ENCODE measurements around the gene C5orf47.

C5orf47 gene, protein sequence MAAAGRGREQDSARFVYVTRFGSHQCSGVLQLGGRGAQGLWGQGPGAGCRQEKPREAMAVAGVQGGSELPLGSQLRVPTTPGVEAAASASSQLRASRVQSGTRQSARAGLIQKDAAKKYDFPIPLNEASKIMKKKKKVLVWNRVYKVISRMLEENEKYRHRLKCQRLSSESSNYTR

DNA sequence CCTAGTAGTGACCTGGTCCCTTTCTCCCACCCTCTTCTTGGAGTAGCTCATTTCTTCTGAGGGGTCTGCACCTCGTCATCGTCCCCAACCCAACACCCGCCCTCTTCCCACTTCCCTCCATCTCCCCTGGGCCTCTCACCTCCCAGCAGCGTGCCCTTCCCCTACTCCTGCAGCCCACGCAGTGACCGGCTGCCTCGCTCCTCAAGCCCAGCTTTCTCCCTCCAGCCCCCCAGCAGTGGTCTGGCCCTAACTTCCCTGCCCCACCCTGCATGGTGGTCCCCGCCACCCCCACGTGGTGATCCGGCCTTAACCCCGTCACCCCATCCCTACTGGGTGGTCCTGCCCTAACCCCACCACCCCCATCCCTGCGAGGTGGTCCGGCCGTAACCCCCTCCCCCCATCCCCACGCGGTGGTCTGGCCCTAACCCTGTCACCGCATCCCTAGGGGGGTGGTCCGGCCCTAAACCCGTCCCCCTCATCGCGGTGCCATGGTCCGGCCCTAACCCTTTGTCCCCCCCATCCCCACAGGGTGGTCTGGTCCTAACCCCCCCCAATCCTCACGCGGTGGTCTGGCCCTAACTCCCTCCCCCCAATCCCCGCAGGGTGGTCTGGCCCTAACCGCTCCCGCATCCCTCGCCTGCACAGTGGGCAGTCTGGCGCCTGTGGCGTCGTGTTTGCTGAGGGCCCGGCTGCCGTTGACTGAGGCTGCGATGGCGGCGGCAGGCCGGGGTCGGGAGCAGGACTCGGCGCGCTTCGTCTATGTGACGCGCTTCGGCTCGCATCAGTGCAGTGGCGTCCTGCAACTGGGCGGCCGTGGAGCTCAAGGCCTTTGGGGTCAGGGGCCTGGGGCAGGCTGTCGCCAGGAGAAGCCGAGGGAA, at the start of gene C5orf47:
C5orf47 (plus strand) TSS at position 617 of the 878 bp plus-strand sequence; CDS start at position 711, 94 bp downstream.
- no peak for DNase-seq (ENCODE audit: low read depth in 2 of 2)

DNA sequence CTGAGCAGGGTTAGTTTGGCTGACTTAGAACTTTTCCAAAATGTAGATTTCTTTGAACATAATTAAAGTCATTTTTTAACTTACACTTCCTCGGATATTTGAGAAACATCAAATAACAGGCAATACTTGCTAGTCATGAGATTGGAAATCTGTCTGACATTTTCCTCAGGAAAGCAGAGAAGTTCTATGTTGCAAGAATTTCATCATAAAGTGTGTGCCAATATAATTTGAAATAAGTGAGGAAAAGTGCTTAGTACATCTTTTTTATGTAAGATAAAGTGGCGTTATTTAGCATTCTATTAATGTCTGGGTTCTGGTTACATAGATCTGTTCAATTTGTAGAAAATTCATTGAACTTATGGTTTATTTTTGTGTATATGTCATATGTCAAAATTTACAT, 48.7 kb upstream of the C5orf47 start:
- no peak for DNase-seq (ENCODE audit: low read depth in 2 of 2)

DNA sequence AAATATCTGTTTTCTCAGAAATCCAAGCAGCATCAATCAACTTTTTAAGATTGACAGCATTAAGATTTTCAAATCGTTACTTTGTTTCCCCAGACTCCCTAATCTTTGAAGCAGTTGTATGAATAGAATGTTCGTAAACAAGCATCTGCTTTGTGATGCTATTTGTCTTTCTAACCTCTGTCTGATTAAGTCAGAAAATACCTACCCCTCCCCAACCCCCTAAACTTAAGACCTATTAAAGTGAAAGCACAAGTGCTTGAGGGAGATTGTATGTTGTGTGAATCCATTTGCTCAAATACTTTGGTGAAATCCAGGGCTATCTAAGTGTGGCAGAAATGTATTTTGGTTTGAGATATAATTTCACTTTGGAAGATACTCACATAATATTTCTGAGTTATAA, 47.9 kb upstream of the C5orf47 start:
- DNase-seq (ENCODE audit: low read depth in 2 of 2) = no peak

DNA sequence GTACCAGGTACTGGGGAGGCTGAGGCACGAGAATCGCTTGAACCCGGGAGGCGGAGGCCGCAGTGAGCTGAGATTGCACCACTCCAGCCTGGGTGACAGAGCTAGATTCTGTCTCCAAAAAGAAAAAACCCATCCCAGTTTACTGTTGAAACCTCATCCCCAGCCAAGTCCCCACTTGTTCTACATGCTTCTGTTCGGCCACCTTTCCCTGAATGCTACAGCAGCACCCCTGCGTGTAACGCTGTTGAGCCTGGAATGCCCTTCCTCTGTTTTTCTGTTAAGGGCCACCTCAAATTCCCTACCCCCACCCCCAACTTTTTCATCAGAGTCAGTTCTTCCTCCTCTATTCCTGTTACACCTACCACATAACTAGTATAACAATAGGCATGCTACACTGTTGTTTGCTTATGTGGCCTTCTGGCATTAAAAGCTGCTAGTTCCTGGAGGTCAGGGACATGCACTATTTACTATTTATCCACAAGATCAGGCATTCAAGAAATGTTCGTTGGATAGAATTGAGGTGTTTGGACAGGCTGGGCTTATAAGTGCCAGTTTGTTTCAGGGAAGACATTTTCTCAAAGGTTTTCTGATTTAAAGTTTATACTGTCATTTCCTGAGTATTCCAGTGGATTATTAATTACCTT, 47.1 kb upstream of the C5orf47 start:
- no peak for DNase-seq (ENCODE audit: low read depth in 2 of 2)

DNA sequence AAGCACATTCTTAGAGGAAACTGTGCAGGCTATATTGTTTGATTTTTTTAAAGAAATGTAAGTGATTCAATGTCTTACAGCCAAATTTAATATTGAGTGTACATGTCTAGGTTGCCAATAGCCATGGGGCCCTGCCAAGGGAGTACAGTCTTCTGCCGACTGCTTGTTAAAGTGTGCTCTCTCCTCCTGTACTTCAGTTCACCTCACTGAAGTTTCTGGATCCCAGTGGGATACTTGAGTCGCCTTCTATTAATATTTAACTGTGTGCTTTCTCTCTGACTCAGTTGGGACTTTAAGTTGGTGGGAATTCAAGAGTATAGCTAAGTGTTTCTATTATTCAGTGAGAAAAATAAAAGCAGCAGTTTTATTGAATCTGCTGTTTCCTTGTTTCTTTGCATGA, 44.5 kb upstream of the C5orf47 start:
- no peak for DNase-seq (ENCODE audit: low read depth in 2 of 2)

DNA sequence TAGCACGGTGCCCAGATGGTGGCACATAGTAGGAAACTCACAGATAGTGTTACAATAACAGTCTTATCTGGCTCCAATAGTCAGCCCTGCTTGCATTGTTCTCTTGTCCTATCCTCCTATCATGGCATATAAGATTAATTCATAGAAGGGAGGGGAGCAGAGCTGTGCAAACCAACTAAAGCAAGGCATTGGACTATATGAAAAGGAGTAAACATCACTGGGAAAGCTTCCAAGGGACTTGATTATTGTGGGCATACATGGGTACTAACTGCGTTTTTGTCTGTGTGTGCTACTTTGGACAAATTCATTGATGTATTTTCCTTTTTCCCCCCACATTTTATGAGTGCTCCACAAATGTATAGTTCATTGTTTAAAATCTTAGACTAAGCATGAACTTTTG, 43.8 kb upstream of the C5orf47 start:
- DNase-seq (ENCODE audit: low read depth in 2 of 2) = no peak

DNA sequence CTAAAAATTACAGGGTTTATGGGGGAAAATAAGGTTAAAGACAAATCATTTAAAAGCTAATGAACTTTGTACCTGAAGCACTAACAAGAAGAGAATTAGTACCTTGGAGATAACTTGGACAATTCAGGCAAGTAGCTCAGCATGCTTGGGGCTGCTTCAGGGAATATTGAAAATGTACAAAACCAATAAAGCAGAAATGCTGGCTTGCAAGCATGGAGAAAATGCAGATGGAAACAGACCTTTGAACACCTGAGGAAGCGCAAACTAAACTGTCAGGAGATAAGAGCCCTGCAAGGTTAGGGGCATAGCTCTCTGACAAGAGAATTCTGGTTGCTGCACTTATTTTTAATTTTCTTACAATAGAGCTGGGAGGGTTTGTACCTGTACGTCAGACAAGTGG, 42.6 kb upstream of the C5orf47 start:
- no peak for DNase-seq (ENCODE audit: low read depth in 2 of 2)

DNA sequence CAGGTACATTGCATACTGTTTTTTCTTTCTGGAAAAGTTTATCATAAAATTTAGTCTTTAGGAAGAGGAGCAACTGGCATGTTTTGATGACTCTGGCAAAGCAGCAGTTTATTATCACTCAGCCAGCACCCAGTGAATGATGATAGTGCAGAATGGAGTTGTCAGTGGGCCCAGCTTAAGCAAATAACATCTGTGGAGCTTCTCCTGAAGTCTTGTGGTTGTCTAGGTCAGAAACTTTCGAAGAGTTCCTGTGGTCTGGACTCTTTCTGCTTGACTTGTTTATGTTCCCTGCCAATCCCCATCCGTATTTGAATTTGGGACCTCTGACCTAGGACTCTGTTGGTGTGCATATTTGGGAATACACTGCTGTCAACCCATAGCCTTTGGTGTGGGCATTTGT, 38.1 kb upstream of the C5orf47 start:
- no peak for DNase-seq (ENCODE audit: low read depth in 2 of 2)

DNA sequence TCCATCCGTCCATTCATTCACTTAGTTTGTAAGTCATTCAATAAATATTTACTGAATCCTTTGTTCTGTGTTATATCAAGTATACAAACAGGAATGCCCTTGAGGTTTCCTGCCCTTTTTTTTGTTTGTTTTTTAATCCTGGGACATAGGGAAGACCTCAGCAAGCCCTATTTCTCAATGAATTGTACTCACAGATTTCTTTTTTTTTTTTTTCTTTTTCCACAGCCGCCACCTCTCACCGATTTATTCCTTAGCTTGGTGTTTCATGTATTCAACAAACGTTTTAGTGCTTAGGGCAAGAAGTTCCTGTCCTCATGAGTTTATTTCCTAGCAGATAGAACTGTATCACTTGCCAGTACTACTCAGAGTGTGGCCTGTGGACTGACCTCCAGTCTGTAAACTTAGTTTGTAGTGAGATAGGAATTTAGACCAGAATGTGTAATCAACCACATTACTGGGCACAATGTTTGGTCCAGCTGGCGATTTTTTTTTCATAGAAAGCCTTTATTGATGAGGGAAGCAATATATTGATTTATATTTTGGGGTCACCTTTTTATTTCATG, 35.4 kb upstream of the C5orf47 start:
- no peak for DNase-seq (ENCODE audit: low read depth in 2 of 2)

DNA sequence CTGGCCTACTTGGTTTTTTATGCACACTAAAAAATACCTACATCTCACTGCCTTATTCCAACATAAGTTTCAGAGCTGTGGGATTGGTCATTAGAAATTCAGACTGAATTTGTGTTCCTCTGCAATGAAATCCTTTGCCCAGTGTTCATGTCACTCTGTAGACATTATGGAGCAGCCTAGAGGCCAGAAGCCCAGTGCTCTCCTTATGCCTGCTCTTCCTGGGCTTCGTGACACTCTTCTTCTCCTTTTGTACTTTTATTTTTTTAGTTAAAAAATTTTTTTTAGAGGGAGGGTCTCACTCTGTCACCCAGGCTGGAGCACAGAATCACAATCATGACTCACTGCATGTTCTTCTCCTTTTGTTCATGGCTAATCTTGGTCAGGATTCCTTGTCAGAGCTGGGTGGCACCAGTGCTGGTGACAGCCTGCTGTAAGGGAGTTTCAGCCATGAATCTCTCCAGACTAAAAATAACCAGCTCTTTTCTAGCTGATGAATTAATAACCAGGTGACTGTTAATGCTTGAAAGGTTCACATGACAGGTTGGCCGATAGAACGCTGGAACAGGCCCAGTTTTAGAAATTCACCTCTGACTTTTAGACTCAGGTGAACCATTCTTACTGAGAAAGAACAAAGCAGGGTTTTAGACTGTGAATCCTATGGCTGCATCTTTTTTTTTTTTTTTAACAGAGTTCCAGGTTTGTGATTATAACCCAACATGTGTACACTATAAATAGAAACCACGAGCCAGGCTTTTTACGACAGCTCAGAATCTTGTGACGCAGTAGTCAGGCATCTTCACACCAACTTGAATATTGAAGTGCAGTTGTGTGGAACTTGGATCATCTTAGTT, 34.1 kb upstream of the C5orf47 start:
- no peak for DNase-seq (ENCODE audit: low read depth in 2 of 2)

DNA sequence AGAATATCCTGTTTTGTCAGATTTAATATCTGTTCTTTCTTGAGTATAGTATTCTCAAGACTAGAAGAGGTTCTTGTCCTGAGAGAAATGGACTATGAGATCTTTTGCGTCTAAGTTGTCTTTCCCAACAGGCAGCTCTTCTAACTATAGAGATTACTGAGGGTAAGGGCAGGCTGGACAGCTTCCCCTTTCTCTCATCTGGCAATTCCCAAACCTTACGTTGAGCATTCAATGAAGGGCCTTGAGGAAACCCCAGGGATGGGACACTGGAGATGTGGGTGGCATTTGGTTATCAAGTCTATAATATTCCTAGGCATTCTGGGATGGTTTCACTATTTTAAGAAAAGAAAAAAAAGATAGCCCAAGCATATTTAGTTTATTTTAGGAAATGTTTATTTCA, 28.0 kb upstream of the C5orf47 start:
- DNase-seq (ENCODE audit: low read depth in 2 of 2) = no peak

DNA sequence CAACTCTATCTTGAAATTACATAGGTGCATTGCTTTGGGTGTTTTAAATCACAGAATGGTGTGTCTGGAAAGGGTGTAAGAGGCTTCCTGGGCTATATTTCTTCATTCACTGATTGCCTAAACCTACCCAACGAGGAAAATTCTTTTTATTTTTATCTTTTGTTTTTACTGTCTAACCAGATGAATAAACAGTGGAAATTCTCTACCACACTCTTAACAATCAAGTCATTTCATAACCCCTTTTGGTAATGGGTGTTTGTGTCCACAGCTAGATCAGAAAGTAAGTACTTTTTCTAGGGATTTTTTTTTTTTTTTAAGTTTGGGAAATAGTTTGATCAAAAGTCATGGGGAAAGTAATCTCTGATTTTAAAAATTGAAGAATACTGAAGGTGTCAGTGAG, 27.6 kb upstream of the C5orf47 start:
- DNase-seq (ENCODE audit: low read depth in 2 of 2) = no peak

DNA sequence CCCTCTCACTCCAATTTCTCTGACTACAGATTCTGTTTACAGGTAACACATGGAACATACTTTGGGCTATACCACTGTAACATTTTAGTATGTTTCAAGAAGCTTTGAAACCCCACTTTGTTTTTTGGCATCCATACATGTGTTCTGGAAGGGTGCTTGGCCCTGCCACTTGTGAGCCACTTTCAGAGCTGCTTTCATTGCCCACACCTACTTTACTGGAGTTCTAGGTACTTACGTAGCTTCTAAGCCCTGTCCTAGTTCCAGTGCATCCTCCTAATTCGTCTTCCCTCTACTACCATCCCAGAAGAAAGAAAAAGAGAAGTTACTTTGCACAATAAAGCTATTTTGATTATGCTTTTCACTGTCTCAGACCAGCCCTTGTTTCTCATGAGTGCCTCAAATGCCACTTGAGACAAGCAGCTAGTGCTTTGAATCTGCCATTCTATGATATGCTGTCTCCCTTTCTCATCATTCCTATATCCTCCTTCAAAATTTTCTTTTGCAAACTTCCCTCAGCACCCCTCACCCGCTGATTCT, 26.5 kb upstream of the C5orf47 start:
- DNase-seq (ENCODE audit: low read depth in 2 of 2) = no peak

DNA sequence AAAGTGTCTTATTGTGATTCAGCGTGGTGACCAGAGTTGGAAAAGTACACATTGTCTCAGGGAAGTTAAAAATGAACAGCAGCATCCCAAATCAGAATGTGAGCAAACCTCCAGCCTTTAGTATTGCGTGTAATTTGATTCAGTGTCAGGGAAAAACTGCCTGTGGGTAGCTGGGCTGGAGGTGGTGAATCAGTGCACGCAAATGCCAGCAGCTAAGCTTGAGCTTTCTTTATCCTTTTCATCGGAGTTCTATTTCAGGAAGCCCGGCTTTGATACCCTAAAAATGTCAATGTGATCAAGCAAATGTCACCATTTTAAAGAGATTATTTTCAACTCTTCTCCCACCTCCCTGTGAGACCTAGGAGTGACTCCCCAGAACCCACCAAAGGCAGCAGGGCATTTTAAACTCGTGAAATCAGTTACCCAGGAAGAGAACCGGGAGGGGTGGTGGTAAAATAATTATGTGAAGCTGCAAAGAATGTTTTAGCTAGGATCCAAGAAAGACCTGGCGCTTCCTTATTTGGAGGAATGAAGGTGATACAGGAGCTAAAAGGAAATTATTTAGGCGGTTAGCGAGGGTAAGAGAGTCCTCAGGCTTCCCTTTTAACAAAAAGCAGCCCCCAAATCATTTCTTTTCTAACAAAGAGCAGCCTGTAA, 25.7 kb upstream of the C5orf47 start:
- no peak for DNase-seq (ENCODE audit: low read depth in 2 of 2)

DNA sequence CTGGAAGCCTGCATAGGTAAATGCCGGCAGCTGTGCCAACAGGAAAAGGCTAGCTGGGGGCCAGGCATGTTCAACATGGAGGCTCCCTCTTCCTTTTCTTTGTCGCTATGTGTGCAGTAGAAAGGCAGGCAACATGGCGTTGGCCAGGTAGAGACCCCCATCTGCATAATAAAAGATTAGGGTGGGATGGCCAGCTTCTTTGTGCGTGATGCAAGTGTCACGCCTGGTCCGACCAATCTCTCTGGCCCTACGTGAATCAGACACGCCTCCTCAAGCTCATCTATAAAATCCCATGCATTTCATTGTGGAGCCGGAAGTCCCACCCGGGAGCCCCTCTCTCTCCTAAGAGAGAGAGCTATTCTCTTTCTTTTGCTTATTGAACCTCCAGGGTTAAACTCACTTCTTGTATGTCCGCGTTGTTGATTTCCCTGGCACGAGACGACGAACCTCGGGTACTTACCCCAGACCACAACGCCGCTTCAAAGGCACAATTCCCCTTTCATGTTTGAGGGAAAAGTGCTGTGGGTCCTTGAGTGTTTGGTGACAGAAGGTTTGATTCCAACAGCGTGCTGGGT, 25.0 kb upstream of the C5orf47 start:
- DNase-seq (ENCODE audit: low read depth in 2 of 2) = no peak

DNA sequence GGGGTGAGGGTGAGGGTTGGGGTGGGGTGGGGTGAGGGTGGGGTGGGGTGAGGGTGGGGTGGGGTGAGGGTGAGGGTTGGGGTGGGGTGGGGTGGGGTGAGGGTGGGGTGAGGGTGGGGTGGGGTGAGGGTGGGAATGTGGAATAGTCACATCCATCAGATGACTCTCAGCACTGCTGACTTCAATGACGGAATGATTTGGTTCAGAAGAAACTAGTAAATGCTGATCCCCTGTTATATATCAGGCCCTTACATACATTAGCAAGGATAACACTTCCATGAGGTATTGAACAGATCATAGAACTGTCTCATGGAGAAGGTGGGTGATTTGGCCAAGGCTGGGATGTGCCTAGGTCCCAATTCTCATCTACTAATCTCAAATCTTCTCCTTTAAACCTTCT, 24.5 kb upstream of the C5orf47 start:
- DNase-seq (ENCODE audit: low read depth in 2 of 2) = no peak

DNA sequence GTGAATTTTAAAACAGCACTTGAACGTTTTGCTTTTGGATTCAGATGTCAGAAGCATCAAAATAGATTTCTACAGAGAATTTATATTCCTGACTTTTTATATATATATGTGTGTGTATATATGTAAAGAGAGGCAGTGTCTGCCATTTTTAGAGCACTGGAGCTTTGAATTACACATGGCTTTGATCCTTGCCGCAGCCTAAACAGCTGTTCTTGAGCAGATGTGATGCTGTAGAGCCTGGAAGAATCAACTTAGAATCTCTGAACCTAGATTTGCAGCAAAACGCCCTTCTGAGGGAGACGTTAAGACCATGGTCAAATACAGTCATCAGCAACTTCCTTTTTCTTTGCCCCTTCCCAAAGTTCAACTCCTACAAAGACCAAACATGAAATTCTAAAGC, 21.7 kb upstream of the C5orf47 start:
- DNase-seq (ENCODE audit: low read depth in 2 of 2) = no peak

DNA sequence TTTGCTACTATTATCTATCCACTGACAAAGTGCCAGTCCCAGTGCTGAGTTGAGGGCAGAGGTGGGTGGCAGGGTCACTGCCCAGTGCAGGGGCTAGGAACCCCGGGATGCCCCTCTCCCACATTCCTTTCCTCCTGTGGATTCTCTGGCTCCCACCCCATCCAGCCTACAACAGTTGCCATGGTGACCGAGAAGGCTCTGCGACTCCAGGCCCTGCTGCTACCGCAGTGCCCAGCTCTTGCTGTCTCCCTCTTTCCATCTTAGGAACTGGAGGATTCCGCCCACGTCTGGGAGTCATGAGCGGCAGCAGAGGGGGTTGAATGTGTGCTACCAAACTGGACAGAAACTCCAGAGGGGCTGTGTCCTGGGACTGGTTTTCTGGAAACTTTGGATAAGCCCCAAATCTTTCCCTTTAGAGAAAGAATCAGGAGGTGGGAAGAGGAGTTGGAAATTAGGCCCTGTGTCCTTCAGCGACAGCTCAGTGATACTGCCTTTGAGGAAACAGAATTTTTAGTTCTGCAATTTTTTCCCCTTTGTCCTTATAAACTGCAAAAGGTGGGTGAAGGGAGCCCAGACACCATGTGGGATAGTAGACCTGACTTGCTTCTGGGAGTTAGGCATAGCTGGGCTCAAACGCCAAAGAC, 20.7 kb upstream of the C5orf47 start:
- no peak for DNase-seq (ENCODE audit: low read depth in 2 of 2)

DNA sequence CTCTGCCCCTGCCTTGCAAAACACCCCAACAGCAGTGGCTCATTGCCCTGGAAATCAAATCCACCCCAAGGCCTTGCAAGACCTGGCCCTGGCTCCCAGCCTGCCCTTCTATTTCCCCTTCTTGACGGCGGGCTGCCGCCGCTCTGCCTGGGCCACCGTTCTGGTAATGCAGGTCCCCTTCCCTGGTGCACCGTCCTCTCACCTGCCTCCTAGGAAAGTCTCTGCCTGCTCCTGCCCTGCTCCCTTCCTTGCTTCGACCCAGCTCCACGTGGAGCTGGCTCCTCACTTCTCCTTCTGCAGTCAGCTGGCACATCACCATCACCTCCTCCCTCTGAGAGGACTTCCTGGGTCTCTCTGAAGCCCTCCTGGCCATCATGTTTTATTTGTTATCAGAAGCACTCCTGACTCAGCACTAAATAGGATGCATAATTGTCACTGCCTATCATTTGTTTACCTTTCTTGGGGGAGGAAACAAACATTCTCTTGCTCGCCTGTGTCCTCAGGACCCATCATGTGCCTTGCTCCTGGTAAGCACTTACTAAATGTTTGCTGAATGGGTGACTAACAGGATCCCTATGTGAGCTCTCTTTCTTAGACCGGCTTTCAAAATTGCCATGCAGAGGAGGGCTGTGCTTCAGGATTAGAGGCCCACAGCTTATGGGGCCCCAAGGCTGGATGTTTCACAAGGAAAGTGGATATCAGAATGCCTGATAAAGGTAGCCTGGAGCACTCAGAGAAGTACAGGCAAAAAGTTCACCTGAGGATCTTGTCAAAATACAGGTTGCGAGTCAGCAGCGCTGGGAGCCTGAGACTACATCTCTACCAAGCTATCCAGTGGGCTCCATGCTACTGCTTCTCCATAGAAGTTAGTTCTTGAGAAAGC, 19.6 kb upstream of the C5orf47 start:
- no peak for DNase-seq (ENCODE audit: low read depth in 2 of 2)
